CD8-positive, alpha-beta memory T cell (primary cell): ENCODE measurements around the gene MRPL11. TPM values are rescaled to one million over a fixed set of nuclear protein-coding genes. Genes with fewer than 3 reads are reported as not detected.

Experiments used
- polyA plus RNA-seq: library from polyadenylated mRNA; unstranded; fragments of 300-500 nt; fragmentation: Illumina TruSeq; gene quantifications from one replicate; pipeline ENCODE4 v1.2.3, GENCODE V29; 2021
- total RNA-seq, 2 experiments: library from RNA; stranded (reverse); gene quantifications; one replicate each; pipeline ENCODE4 v1.2.3, GENCODE V29; 2021

Gene MRPL11
- total and polyA plus RNA-seq, 3 experiments from 2014 or later = 86.9 to 152 (median 148) TPM

Other genes with a start within 250 kb of the MRPL11 start
- 10 to 100 TPM; 61.6 to 65.9 TPM for gene KLC2, start 181.1 kb downstream of the MRPL11 start, total RNA-seq
- gene KLC2, start 181.1 kb downstream of the MRPL11 start, polyA plus RNA-seq = 11.9 TPM
- 100 to 1,000 TPM; 119 to 125 TPM for gene RAB1B, start 170.2 kb downstream of the MRPL11 start, total RNA-seq
- 18.6 TPM for gene RAB1B, start 170.2 kb downstream of the MRPL11 start, polyA plus RNA-seq
- 1 to 10 TPM; 2.7 to 2.8 TPM for gene CNIH2, start 160.7 kb downstream of the MRPL11 start, total RNA-seq
- not detected for gene CNIH2, start 160.7 kb downstream of the MRPL11 start, polyA plus RNA-seq
- 10 to 100 TPM; 96.5 to 97.3 TPM for gene YIF1A, start 149.7 kb downstream of the MRPL11 start, total RNA-seq
- 61.7 TPM for gene YIF1A, start 149.7 kb downstream of the MRPL11 start, polyA plus RNA-seq
- not detected for gene TMEM151A, start 147.0 kb downstream of the MRPL11 start, total RNA-seq
- not detected for gene TMEM151A, start 147.0 kb downstream of the MRPL11 start, polyA plus RNA-seq
- gene CD248, start 121.8 kb downstream of the MRPL11 start, total RNA-seq = 1 to 10 TPM; 2.9 to 3.1 TPM
- gene CD248, start 121.8 kb downstream of the MRPL11 start, polyA plus RNA-seq = 18.9 TPM
- 1 to 10 TPM; 1.5 to 1.7 TPM for gene RIN1, start 102.4 kb downstream of the MRPL11 start, total RNA-seq
- gene RIN1, start 102.4 kb downstream of the MRPL11 start, polyA plus RNA-seq = 2.3 TPM
- gene BRMS1, start 93.7 kb downstream of the MRPL11 start, total RNA-seq = 10 to 100 TPM; 66.1 to 66.5 TPM
- gene BRMS1, start 93.7 kb downstream of the MRPL11 start, polyA plus RNA-seq = 76.4 TPM
- 10 to 100 TPM; 11.1 to 13.0 TPM for gene B4GAT1, start 91.2 kb downstream of the MRPL11 start, total RNA-seq
- gene B4GAT1, start 91.2 kb downstream of the MRPL11 start, polyA plus RNA-seq = 13.3 TPM
- gene SLC29A2, start 67.1 kb downstream of the MRPL11 start, total RNA-seq = 1 to 10 TPM; 7.9 to 8.5 TPM
- 1.9 TPM for gene SLC29A2, start 67.1 kb downstream of the MRPL11 start, polyA plus RNA-seq
- gene NPAS4, start 17.8 kb downstream of the MRPL11 start, total RNA-seq = not detected
- not detected for gene NPAS4, start 17.8 kb downstream of the MRPL11 start, polyA plus RNA-seq
- gene PELI3, start 28.1 kb upstream of the MRPL11 start, total RNA-seq = 1 to 10 TPM; 5.3 to 6.6 TPM
- gene PELI3, start 28.1 kb upstream of the MRPL11 start, polyA plus RNA-seq = 7.0 TPM
- 10 to 100 TPM; 67.7 to 80.1 TPM for gene DPP3, start 41.6 kb upstream of the MRPL11 start, total RNA-seq
- gene DPP3, start 41.6 kb upstream of the MRPL11 start, polyA plus RNA-seq = 32.5 TPM
- gene BBS1, start 71.8 kb upstream of the MRPL11 start, total RNA-seq = 10 to 100 TPM; 17.7 to 21.2 TPM
- 15.6 TPM for gene BBS1, start 71.8 kb upstream of the MRPL11 start, polyA plus RNA-seq
- gene ZDHHC24, start 107.2 kb upstream of the MRPL11 start, total RNA-seq = 10 to 100 TPM; 16.6 to 17.1 TPM
- gene ZDHHC24, start 107.2 kb upstream of the MRPL11 start, polyA plus RNA-seq = 21.5 TPM
- under 1 TPM; 0.31 to 0.33 TPM for gene ACTN3, start 108.1 kb upstream of the MRPL11 start, total RNA-seq
- not detected for gene ACTN3, start 108.1 kb upstream of the MRPL11 start, polyA plus RNA-seq
- gene CTSF, start 129.8 kb upstream of the MRPL11 start, total RNA-seq = 1 to 10 TPM; 5.6 to 6.0 TPM
- gene CTSF, start 129.8 kb upstream of the MRPL11 start, polyA plus RNA-seq = 20.6 TPM
- gene CCDC87, start 154.2 kb upstream of the MRPL11 start, total RNA-seq = under 1 TPM; 0.20 to 0.27 TPM
- gene CCDC87, start 154.2 kb upstream of the MRPL11 start, polyA plus RNA-seq = not detected
- 10 to 100 TPM; 24.1 to 25.7 TPM for gene CCS, start 154.3 kb upstream of the MRPL11 start, total RNA-seq
- gene CCS, start 154.3 kb upstream of the MRPL11 start, polyA plus RNA-seq = 41.1 TPM
- 100 to 1,000 TPM; 152 to 165 TPM for gene RBM14, start 177.8 kb upstream of the MRPL11 start, total RNA-seq
- 87.9 TPM for gene RBM14, start 177.8 kb upstream of the MRPL11 start, polyA plus RNA-seq
- 100 to 1,000 TPM; 115 to 124 TPM for gene RBM4, start 199.9 kb upstream of the MRPL11 start, total RNA-seq
- 224 TPM for gene RBM4, start 199.9 kb upstream of the MRPL11 start, polyA plus RNA-seq
- gene RBM4B, start 239.0 kb upstream of the MRPL11 start, total RNA-seq = 10 to 100 TPM; 19.5 to 20.0 TPM
- 13.1 TPM for gene RBM4B, start 239.0 kb upstream of the MRPL11 start, polyA plus RNA-seq